K562 (cell line): ENCODE results near the gene PADI1.

Experiments
- CTCF ChIP-seq, 3 experiments: IDR thresholded peaks in 2 of 3; conservative IDR thresholded peaks in 1 of 3; 2 replicates each; pipeline ENCODE4 v1.5.1; 2011 to 2012; ENCODE audit warnings: low read length in 3 of 3, mild to moderate bottlenecking in 3 of 3, control low read depth in 2 of 3, improper control_type of control experiment in 1 of 3, inconsistent platforms in 1 of 3, low read depth in 1 of 3, mixed read lengths in 1 of 3, moderate library complexity in 1 of 3; ENCODE audit not compliant: insufficient read depth in 2 of 3
- MAFK ChIP-seq: IDR thresholded peaks from 2 replicates; pipeline ENCODE4 v1.6.1; 2011; ENCODE audit warnings: low read length, improper control_type of control experiment

- TF ChIP-seq MAFK: no peak
- no peak for TF ChIP-seq CTCF (IDR thresholded peaks at IDR 0.05 in 2 of 3, conservative IDR thresholded peaks at IDR 0.05 in 1 of 3; ENCODE audit: insufficient read depth in 2 of 3, low read depth in 1 of 3, low read length in 3 of 3)
These were observed 43.9 kb downstream of the PADI1 start, which contains the start of gene PADI3 for GRCh38 chr1:17248781-17249180.
